ENCODE measurements around the gene PET100. TPM values are rescaled to one million over a fixed set of nuclear protein-coding genes. Genes with fewer than 3 reads are reported as not detected.

PET100 gene
- total RNA-seq: 100 to 1,000 TPM; 107 to 132 (median 128) TPM

GRCh38 chr19:7629347-7630054 is at the start of gene PET100, which contains the start of gene XAB2:
TSS of gene PET100 (plus strand) at chr19:7629793. CDS start at chr19:7629834, 41 bp downstream.
TSS of gene XAB2 (minus strand) at chr19:7629545. CDS start at chr19:7629527, 18 bp downstream.
- Mint-ChIP-seq H3K27me3 (ENCODE audit: low read depth) (no peaks in the 10 kb centered on the region), H3K4me1 (ENCODE audit: low read depth) (peaks cover 42% of the 10 kb centered on the region), H3K9me3 (no peaks in the 10 kb centered on the region), H3K4me3 (peak within 1 kb of the TSS; percentile 100), H3K36me3 (ENCODE audit: insufficient read depth) (peaks cover 16% of the 10 kb centered on the region)
- ATAC-seq (peak; percentile 98 to 99), DNase-seq (peak; percentile 91)

GRCh38 chr19:7582446-7582845 is 47.1 kb upstream of the PET100 start:
- H3K27me3 Mint-ChIP-seq (ENCODE audit: low read depth): peaks cover 6% of the 10 kb centered on the region
- ATAC-seq: no peak

DNA sequence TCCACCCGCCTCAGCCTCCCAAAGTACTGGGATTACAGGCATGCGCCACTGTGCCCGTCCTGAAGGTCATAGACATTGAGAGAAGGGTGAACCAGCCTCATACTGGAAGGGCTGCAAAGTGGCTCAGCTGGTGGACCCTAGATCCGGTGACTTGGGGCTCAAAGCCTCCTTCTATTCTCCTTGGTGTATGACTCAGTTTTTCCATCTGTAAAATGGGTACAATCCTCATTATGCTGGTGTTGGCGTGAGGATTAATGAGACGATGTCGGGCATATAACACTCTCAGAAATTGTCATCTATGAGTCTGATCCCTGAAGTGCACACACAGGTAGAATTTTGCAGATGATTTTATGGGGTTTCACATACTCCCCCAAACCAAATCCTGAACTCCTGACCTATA is 39.8 kb upstream of the PET100 start:
- no peak for ATAC-seq
- Mint-ChIP-seq H3K9me3 (no peaks in the 10 kb centered on the region), H3K4me3 (no peak overlapping the region), H3K27me3 (ENCODE audit: low read depth) (peaks cover 24% of the 10 kb centered on the region), H3K4me1 (ENCODE audit: low read depth) (no peaks in the 10 kb centered on the region), H3K36me3 (ENCODE audit: insufficient read depth) (no peaks in the 10 kb centered on the region)
- DNase-seq: no peak

More at GRCh38 chr19:7582446-7582845, 47.1 kb upstream of the PET100 start:
- H3K4me1 Mint-ChIP-seq (ENCODE audit: low read depth): no peaks in the 10 kb centered on the region
- no peaks in the 10 kb centered on the region for H3K36me3 Mint-ChIP-seq (ENCODE audit: insufficient read depth)
- H3K4me3 Mint-ChIP-seq: no peak overlapping the region
- no peak for DNase-seq
- no peaks in the 10 kb centered on the region for H3K9me3 Mint-ChIP-seq

DNA sequence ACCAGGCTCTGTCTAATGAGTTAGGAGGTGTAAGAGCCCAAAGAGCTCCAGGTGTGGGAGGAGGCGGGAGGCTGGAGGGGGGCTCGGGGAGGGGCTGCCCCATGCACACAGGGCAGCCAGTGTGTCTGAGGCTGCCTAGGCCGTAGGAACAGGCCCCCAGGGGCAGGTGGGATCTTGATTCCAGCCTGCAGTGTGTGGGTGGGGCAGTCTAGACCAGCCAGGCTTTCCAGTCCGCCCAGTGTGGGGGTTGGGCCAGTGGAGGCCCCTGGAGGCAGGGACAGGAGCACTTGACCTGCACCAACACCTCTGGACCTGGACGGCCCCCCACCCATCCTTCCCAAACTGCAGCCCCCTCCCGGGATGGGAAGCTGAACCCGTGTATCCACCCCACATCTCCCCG is 39.3 kb upstream of the PET100 start:
- no peak overlapping the region for H3K4me3 Mint-ChIP-seq

GRCh38 chr19:7595466-7596133 is 34.0 kb upstream of the PET100 start, which contains the start of gene CAMSAP3:
TSS of gene CAMSAP3 (plus strand) at chr19:7595863. CDS start at chr19:7596003, 140 bp downstream.
- Mint-ChIP-seq H3K36me3 (ENCODE audit: insufficient read depth) (no peaks in the 10 kb centered on the region), H3K4me3 (peak within 1 kb of the TSS; percentile 63), H3K27me3 (ENCODE audit: low read depth) (peaks cover 49% of the 10 kb centered on the region), H3K4me1 (ENCODE audit: low read depth) (peaks cover 4% of the 10 kb centered on the region), H3K9me3 (no peaks in the 10 kb centered on the region)
- ATAC-seq (peak; percentile 89 to 91), DNase-seq (peak; percentile 31)

More for the DNA sequence above, 39.3 kb upstream of the PET100 start:
- Mint-ChIP-seq H3K27me3 (ENCODE audit: low read depth) (peaks cover 28% of the 10 kb centered on the region), H3K36me3 (ENCODE audit: insufficient read depth) (no peaks in the 10 kb centered on the region), H3K4me1 (ENCODE audit: low read depth) (peaks cover 2% of the 10 kb centered on the region), H3K9me3 (no peaks in the 10 kb centered on the region)
- DNase-seq (no peak), ATAC-seq (no peak)

DNA sequence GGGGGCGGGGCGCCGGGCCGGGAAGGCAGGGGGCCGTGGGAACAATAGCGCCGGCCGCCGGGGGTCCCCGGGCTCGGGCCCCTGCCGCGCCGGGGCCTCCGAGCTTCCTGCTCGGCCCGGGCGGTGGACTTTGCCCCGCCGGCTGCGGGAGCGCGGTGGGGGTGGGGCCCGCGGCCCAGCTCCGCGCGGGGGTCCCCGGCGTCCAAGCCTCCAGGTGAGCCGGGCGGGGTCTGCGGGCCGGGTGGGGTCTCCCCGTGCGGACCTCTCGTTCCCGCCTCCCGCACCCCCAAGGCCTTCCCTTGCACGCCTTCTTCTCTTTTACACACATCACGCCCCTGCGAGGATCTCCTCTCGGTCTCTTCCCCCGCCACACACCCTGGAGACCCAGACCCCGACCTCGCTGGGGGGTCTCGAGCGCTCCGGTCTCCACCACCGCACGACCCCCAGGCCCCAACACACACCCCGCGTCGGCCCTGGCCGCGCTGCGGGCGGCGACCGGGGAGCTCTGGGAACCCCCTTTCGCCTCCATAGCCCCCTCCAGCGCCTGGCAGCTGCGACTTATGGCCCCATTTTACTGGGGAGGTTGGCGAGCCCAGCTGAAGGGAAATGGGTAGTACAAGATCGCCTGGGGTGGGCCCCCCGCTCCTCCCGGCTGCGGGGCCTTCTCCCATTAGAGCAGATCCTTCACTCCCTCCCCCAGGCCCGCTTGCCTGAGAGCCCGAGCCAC is 33.2 kb upstream of the PET100 start:
- ATAC-seq (peak in 1 of 2 donors; percentile 5), DNase-seq (no peak)
- peaks cover 48% of the 10 kb centered on the region for H3K27me3 Mint-ChIP-seq (ENCODE audit: low read depth)
- H3K36me3 Mint-ChIP-seq (ENCODE audit: insufficient read depth): no peaks in the 10 kb centered on the region
- H3K4me3 Mint-ChIP-seq: peak overlapping the region; percentile 58
- H3K4me1 Mint-ChIP-seq (ENCODE audit: low read depth): peaks cover 4% of the 10 kb centered on the region
- H3K9me3 Mint-ChIP-seq: no peaks in the 10 kb centered on the region

DNA sequence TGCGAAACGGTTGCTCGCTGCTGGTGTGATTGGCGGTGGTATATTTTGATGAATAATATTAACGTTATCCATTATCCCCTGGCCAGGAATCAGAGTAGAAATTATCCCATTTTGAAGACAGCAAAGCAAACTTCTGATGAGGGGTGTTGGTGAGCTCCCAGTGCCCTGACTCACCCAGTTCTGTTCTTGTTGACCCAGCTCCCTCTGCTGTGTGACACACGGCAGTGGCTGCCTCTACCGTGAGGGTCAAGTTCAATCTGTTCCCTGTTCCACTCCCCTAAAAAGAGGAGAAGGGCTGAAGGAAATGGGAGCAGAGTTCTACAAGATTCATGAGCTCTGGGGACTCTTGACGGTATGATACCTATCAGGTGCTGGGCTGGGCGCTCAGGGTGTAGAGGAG is 31.9 kb upstream of the PET100 start:
- H3K4me3 Mint-ChIP-seq: peak overlapping the region; percentile 19
- ATAC-seq (no peak), DNase-seq (no peak)
- H3K9me3 Mint-ChIP-seq: no peaks in the 10 kb centered on the region
- peaks cover 4% of the 10 kb centered on the region for H3K4me1 Mint-ChIP-seq (ENCODE audit: low read depth)
- peaks cover 48% of the 10 kb centered on the region for H3K27me3 Mint-ChIP-seq (ENCODE audit: low read depth)
- H3K36me3 Mint-ChIP-seq (ENCODE audit: insufficient read depth): no peaks in the 10 kb centered on the region

DNA sequence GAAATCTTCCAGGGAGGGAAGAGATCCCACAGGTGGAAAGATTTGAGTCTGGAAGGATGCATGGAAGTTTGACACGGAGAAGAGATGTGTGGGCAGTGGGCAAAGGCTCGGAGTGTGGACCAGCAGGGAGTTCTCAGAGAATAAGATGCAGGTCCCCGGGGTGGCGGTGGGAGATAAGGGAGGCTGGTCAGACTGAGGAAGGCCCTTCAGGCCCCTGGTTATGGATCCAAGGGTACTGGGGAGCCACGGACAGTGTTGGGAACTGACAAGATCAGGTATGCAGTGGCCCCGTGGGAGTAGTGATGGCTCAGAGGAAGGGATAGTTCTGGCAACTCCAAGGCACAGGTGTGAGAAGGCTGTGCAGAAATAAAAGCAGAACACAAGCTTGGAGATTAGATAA is 31.4 kb upstream of the PET100 start:
- Mint-ChIP-seq H3K4me3 (no peak overlapping the region), H3K4me1 (ENCODE audit: low read depth) (peaks cover 4% of the 10 kb centered on the region), H3K27me3 (ENCODE audit: low read depth) (peaks cover 47% of the 10 kb centered on the region), H3K36me3 (ENCODE audit: insufficient read depth) (no peaks in the 10 kb centered on the region), H3K9me3 (no peaks in the 10 kb centered on the region)
- ATAC-seq: no peak
- no peak for DNase-seq

- ATAC-seq: no peak
- H3K9me3 Mint-ChIP-seq: no peaks in the 10 kb centered on the region
- DNase-seq: no peak
- peaks cover 40% of the 10 kb centered on the region for H3K27me3 Mint-ChIP-seq (ENCODE audit: low read depth)
- peaks cover 2% of the 10 kb centered on the region for H3K4me1 Mint-ChIP-seq (ENCODE audit: low read depth)
- no peak overlapping the region for H3K4me3 Mint-ChIP-seq
- no peaks in the 10 kb centered on the region for H3K36me3 Mint-ChIP-seq (ENCODE audit: insufficient read depth)
Observed at GRCh38 chr19:7600721-7601120, 28.9 kb upstream of the PET100 start.

GRCh38 chr19:7602240-7602934 is 27.2 kb upstream of the PET100 start:
- peaks cover 32% of the 10 kb centered on the region for H3K27me3 Mint-ChIP-seq (ENCODE audit: low read depth)
- H3K9me3 Mint-ChIP-seq: no peaks in the 10 kb centered on the region
- ATAC-seq (no peak), DNase-seq (no peak)
- no peaks in the 10 kb centered on the region for H3K36me3 Mint-ChIP-seq (ENCODE audit: insufficient read depth)
- no peak overlapping the region for H3K4me3 Mint-ChIP-seq
- H3K4me1 Mint-ChIP-seq (ENCODE audit: low read depth): no peaks in the 10 kb centered on the region

GRCh38 chr19:7602935-7603497 is 26.6 kb upstream of the PET100 start:
- no peaks in the 10 kb centered on the region for H3K9me3 Mint-ChIP-seq

GRCh38 chr19:7603919-7604318 is 25.7 kb upstream of the PET100 start:
- no peak for ATAC-seq
- no peaks in the 10 kb centered on the region for H3K36me3 Mint-ChIP-seq (ENCODE audit: insufficient read depth)

More at GRCh38 chr19:7602935-7603497, 26.6 kb upstream of the PET100 start:
- Mint-ChIP-seq H3K4me1 (ENCODE audit: low read depth) (no peaks in the 10 kb centered on the region), H3K36me3 (ENCODE audit: insufficient read depth) (no peaks in the 10 kb centered on the region), H3K4me3 (no peak overlapping the region), H3K27me3 (ENCODE audit: low read depth) (peaks cover 25% of the 10 kb centered on the region)
- no peak for ATAC-seq
- DNase-seq: no peak

GRCh38 chr19:7605490-7606222 is 23.9 kb upstream of the PET100 start:
- ATAC-seq: peak; percentile 74
- Mint-ChIP-seq H3K27me3 (ENCODE audit: low read depth) (peaks cover 15% of the 10 kb centered on the region), H3K9me3 (no peaks in the 10 kb centered on the region), H3K4me3 (no peak overlapping the region), H3K36me3 (ENCODE audit: insufficient read depth) (no peaks in the 10 kb centered on the region), H3K4me1 (ENCODE audit: low read depth) (no peaks in the 10 kb centered on the region)
- no peak for DNase-seq

More at GRCh38 chr19:7603919-7604318, 25.7 kb upstream of the PET100 start:
- no peak for DNase-seq
- H3K27me3 Mint-ChIP-seq (ENCODE audit: low read depth): peaks cover 16% of the 10 kb centered on the region
- H3K9me3 Mint-ChIP-seq: no peaks in the 10 kb centered on the region
- H3K4me3 Mint-ChIP-seq: no peak overlapping the region
- no peaks in the 10 kb centered on the region for H3K4me1 Mint-ChIP-seq (ENCODE audit: low read depth)
